ENCODE results near the gene DYSF. TPM values are rescaled to one million over a fixed set of nuclear protein-coding genes. Genes with fewer than 3 reads are reported as not detected.

DYSF gene
- total RNA-seq, 2 donors from 2014 or later: 0.34 to 2.8 TPM

DNA sequence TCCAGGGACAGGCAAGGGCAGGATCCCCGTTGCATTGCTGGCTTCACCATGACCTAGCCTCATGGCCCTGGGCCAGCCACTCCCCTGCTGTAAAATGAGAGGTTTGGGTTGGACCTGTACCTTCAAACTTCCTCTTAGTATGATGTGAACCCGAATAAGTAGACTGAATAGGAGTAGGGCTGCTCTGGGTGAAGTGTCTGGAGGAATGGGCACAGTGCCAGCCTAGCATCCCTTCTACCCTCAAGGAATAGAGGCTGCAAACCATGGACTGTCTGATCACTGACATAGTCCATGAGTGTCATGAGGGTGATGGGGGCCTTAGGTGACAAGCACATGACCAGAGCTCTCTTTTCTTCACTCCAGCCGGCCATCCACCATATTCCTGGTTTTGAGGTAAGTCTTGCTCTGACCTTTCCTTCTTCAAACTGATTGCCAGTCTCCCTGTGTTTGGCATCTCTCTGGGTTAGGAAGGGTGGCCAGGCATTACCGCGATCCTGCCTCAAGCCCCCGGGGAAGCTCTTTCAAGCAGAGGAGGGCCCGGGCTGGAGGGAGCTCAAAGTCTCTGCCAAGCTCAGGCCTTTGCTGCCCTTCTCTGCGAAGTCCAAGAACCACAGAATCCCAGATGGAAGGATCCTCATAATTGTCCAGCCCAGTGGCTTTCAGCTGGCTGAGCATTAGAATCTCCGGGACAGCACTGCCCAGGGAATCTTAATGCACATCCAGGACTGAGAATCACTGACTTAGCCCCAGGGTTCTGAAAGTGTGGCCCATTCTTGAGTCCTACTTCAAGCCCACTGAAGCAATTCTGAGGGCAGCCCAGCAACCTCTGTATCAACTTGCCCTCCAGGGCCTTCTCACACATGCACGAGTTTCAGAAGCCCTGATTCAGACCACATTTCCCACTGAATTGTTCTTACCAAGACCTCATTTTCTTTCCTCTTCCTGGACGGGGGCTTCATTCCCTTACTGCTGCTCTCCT is 148.1 kb downstream of the DYSF start:
- no peak overlapping the region for H3K4me3 Mint-ChIP-seq
- peaks cover 71% of the 10 kb centered on the region for H3K27me3 Mint-ChIP-seq
- peaks cover 14% of the 10 kb centered on the region for H3K4me1 Mint-ChIP-seq
- peaks cover 3% of the 10 kb centered on the region for H3K36me3 Mint-ChIP-seq (ENCODE audit: low read depth)
- ATAC-seq (no peak), DNase-seq (no peak)
- no peaks in the 10 kb centered on the region for H3K9me3 ChIP-seq (ENCODE audit: control insufficient read depth, low read length, poor library complexity, severe bottlenecking)
- H3K27ac Mint-ChIP-seq: no peak overlapping the region

DNA sequence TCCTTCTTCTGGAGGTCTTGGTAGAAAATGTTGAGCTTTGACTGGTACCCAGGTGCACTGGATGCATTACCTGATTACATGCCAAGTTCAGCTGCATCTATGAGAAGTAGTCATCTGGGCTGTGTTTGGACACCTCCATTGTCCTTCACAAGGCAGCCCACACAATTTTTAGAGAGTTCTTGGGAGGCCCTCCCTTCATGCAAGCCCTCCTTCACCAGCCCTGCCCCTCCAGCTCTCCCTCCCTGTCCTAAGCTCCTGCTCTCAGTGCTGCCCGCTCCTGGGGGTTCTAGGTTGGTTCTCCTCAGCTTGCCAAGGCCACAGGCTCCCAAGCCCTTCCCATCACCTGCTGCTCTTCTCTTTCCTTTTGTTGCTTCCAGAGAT is 148.7 kb downstream of the DYSF start:
- H3K27me3 Mint-ChIP-seq: peaks cover 78% of the 10 kb centered on the region
- no peak for ATAC-seq
- H3K36me3 Mint-ChIP-seq (ENCODE audit: low read depth): peaks cover 3% of the 10 kb centered on the region
- H3K4me1 Mint-ChIP-seq: peaks cover 14% of the 10 kb centered on the region
- H3K9me3 ChIP-seq (ENCODE audit: control insufficient read depth, low read length, poor library complexity, severe bottlenecking): no peaks in the 10 kb centered on the region
- H3K27ac Mint-ChIP-seq: no peak overlapping the region
- no peak overlapping the region for H3K4me3 Mint-ChIP-seq
- no peak for DNase-seq

DNA sequence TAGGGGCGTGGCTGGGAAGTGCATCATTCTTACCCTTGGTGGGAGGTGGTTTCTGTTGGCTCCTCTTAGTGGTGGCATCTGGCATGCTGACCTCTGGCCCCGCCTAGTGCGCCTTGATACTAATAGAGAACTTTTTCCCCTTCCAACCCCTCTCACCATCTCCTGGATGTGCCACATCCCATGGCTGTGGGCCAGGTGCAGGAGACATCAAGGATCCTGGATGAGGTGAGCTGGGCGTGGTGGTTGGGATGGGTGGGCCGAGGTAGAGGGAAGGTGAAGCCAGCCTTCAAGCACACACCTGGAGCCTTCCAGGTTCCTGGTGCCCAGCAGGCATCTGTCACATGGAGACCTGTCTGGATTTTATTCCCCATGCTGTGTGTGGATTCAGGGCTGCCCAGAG is 149.2 kb downstream of the DYSF start:
- H3K27ac Mint-ChIP-seq: no peak overlapping the region

DNA sequence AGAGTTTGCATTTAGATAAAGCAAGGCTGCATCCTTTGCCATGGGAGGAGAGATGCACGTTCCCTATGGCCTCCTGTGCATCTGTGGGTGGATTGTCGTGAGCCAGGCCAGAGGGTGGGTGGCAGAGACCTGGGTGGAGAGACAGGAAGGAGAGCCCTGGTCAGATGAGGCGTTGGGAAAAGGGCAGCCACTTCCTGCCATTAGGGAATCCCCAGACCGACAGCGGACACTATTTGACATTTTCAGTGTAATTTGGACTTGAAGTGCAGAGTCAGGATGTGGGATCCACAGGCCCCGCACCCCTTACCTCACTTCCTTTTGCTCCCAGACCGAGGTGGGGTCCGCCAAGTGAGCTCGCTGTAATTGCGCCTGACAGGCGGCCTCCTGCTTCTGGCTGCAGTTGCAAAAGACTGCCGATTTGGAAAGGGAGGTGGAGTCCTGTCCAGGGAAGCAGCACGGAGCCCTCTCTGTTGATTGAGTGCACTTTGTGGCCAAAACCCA is 150.0 kb downstream of the DYSF start:
- Mint-ChIP-seq H3K4me3 (no peak overlapping the region), H3K27ac (no peak overlapping the region), H3K27me3 (peaks cover 82% of the 10 kb centered on the region), H3K4me1 (peaks cover 20% of the 10 kb centered on the region), H3K36me3 (ENCODE audit: low read depth) (peaks cover 3% of the 10 kb centered on the region)
- ATAC-seq (no peak), DNase-seq (peak in 2 of 3 donors; percentile 2)
- no peaks in the 10 kb centered on the region for H3K9me3 ChIP-seq (ENCODE audit: control insufficient read depth, low read length, poor library complexity, severe bottlenecking)

More for the DNA sequence above, 149.2 kb downstream of the DYSF start:
- H3K27me3 Mint-ChIP-seq: peaks cover 83% of the 10 kb centered on the region
- H3K36me3 Mint-ChIP-seq (ENCODE audit: low read depth): peaks cover 3% of the 10 kb centered on the region
- H3K4me1 Mint-ChIP-seq: peaks cover 16% of the 10 kb centered on the region
- ATAC-seq (no peak), DNase-seq (peak in 1 of 3 donors; percentile 3)
- no peak overlapping the region for H3K4me3 Mint-ChIP-seq
- H3K9me3 ChIP-seq (ENCODE audit: control insufficient read depth, low read length, poor library complexity, severe bottlenecking): no peaks in the 10 kb centered on the region

DNA sequence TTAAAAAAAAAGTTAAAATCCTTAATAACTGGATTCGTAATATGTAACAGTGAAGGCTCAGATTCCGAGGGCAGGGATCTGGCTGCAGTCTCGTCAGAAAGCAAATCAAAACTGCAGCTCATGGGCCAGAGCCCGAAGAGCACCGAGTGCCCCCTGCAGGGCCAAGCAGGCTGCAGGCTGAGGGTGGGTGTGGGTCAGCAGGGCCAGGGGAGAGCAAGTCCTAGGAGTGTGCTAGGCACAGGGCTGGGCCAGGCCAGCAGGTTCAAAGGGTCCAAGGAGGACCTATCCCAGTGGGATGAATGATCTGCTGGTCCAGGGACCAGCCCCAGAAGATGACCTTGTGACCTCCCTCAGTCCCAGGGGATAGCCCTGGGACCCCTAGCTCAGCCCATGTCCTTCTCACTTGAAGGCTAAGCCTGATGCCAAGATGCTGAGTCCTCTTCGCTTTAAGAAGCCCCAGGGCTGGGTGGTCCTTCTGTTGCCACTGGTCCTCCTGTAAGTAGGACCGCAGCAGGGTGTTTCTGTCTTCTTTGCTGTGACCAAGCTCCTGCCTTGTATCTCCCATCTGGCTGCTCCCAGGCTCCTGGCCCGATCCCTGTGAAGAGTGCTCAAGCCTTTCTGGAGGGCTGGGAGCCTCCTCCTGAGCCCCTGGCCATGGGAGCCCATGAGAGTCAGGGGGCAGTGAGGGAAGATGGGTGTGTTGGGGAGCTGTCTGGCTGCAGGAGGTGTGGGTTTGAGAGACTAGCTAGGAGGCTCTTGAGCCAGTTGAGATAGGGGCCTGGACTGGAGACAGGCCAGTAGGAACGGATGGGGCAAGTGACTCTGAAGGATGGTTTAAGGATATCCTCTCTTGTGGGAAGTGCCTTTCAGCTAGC is 150.7 kb downstream of the DYSF start:
- no peak for ATAC-seq
- H3K36me3 Mint-ChIP-seq (ENCODE audit: low read depth): peaks cover 3% of the 10 kb centered on the region
- H3K4me3 Mint-ChIP-seq: no peak overlapping the region
- H3K9me3 ChIP-seq (ENCODE audit: control insufficient read depth, low read length, poor library complexity, severe bottlenecking): no peaks in the 10 kb centered on the region
- DNase-seq: peak; percentile 2 to 3 (median 2)
- no peak overlapping the region for H3K27ac Mint-ChIP-seq
- peaks cover 78% of the 10 kb centered on the region for H3K27me3 Mint-ChIP-seq
- peaks cover 20% of the 10 kb centered on the region for H3K4me1 Mint-ChIP-seq

DNA sequence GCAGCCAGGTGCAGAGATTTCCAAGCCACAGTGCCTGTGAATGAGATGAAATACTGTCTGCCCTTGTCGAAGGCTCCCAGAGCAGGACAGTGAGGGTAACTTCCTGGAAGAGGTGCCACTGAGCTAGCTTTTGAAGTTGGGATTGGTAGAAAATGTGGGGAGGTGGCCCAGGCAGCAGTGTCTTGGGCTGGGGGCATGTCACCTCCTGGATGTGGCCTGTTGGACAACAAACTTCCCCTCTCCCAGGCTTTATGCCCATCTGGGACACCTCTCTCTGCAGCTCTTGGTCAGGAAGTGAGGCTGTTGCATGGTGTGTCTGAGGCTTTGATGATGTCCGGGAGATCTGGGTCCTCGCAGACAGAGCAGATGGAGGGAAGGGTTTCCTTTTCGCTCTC is 151.4 kb downstream of the DYSF start:
- no peak overlapping the region for H3K4me3 Mint-ChIP-seq
- peak overlapping the region; percentile 53 for H3K27ac Mint-ChIP-seq
- ATAC-seq (no peak), DNase-seq (peak in 2 of 3 donors; percentile 2 to 6)
- H3K9me3 ChIP-seq (ENCODE audit: control insufficient read depth, low read length, poor library complexity, severe bottlenecking): no peaks in the 10 kb centered on the region
- H3K4me1 Mint-ChIP-seq: peaks cover 20% of the 10 kb centered on the region
- peaks cover 75% of the 10 kb centered on the region for H3K27me3 Mint-ChIP-seq
- peaks cover 3% of the 10 kb centered on the region for H3K36me3 Mint-ChIP-seq (ENCODE audit: low read depth)

DNA sequence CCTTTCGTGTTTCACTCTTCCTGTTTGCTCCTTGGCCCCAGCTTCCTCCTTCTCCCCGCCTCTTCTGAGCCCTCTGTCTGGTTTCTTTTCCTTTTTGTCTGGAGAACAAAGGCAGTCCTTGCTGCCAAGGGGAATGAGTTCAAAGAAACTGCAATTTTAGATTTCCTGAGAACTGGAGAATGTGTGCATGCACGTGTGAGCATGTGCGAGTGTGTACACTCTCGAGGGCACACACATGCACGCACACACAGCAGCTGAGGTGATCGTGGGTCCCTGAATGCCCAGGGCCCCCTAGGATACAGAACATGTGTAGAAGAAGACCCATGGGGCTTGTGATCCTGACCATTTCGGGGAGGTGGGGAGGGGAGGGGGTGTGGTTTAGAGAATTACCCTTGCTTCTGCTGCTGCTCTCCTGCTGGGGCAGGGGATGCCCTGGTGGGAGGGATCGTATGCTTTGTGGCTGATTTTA is 151.8 kb downstream of the DYSF start:
- H3K4me1 Mint-ChIP-seq: peaks cover 20% of the 10 kb centered on the region
- ATAC-seq: no peak
- H3K4me3 Mint-ChIP-seq: peak overlapping the region; percentile 47
- H3K27me3 Mint-ChIP-seq: peaks cover 74% of the 10 kb centered on the region
- peaks cover 3% of the 10 kb centered on the region for H3K36me3 Mint-ChIP-seq (ENCODE audit: low read depth)
- no peaks in the 10 kb centered on the region for H3K9me3 ChIP-seq (ENCODE audit: control insufficient read depth, low read length, poor library complexity, severe bottlenecking)
- peak overlapping the region; percentile 53 for H3K27ac Mint-ChIP-seq
- no peak for DNase-seq

DNA sequence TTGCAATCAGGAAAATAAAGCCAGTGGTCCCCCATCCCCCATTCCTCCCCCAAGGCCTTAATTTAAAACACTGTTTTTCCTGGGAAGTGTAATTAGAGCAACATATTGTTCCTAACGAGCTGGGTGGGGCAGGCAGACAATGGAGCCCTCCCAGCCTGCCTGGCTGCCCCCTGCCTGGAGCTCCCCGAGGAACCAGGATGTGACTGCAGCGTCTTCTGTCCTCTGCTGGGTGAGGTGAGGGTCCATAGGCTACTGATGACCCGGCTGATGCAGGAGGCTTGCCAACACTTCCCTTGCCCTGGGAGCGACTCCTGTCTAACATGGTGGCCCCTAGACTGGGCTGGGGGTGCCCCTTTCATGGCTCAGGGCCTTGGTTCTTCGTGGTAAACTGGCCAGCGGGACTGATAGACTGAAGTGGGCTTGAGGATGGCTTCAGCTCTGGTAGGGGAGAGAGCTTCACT is 152.4 kb downstream of the DYSF start:
- H3K36me3 Mint-ChIP-seq (ENCODE audit: low read depth): peaks cover 3% of the 10 kb centered on the region
- no peaks in the 10 kb centered on the region for H3K9me3 ChIP-seq (ENCODE audit: control insufficient read depth, low read length, poor library complexity, severe bottlenecking)
- ATAC-seq (no peak), DNase-seq (peak in 1 of 3 donors; percentile 5)
- peaks cover 20% of the 10 kb centered on the region for H3K4me1 Mint-ChIP-seq
- no peak overlapping the region for H3K4me3 Mint-ChIP-seq
- peaks cover 69% of the 10 kb centered on the region for H3K27me3 Mint-ChIP-seq
- H3K27ac Mint-ChIP-seq: peak overlapping the region; percentile 53

DNA sequence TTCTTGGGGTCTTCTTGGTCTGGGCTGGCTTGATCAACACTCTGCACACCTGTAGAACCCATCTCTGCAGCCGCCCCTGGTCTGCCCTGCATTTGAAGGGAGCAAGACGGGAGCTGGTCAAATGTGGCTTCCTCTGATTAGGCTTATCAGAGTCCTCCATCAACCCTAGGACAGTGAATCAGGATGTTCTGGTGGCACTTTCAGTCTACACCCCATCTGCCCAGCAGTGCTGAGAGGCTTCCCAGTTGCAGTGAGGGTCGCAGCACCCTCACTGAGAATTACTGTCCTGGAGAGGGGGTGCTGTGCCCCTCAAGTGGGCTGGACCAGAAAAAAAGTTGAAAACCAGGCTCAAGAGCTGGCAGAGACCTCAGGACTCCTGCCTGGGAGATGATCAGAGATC is 152.9 kb downstream of the DYSF start:
- Mint-ChIP-seq H3K4me3 (no peak overlapping the region), H3K4me1 (peaks cover 22% of the 10 kb centered on the region), H3K27ac (no peak overlapping the region), H3K36me3 (ENCODE audit: low read depth) (peaks cover 3% of the 10 kb centered on the region), H3K27me3 (peaks cover 66% of the 10 kb centered on the region)
- no peaks in the 10 kb centered on the region for H3K9me3 ChIP-seq (ENCODE audit: control insufficient read depth, low read length, poor library complexity, severe bottlenecking)
- DNase-seq (no peak), ATAC-seq (no peak)

DNA sequence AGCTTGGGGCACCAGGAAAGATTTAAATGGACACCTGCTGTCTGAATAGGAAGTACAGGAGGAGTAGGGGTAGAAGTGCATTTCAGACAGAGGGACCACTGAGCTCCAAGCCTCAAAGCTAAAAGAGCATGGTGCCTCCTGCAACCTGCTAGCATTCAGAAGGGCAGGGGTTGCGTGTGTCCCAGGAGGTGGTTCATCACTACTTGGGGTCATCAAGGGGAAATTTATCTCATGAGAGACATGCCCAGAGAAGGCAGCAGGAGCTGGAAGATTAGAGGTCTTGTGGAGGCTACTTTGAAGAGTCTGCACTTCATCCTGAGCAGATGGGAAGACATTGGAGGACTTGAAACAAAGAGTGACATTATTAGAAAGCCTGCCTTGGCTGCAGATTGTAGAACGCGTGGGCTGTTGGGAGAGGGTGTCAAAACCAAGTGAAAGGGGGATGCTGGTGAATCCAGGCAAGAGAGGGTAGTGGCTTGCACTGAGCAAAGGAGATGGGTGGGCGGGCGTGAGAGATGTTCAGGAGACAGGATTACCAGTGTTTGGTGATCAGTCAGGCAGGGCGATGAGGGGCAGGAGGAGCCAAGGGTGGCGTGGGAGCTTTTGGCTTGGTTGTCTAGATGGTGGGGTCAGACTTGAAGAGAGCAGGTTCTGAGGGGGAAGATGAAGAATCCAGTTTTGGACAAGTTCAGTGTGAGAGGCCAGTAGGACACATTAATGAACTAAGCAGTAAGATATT is 154.0 kb downstream of the DYSF start:
- DNase-seq (peak in 2 of 3 donors; percentile 2), ATAC-seq (no peak)
- no peak overlapping the region for H3K4me3 Mint-ChIP-seq
- H3K27ac Mint-ChIP-seq: no peak overlapping the region
- H3K36me3 Mint-ChIP-seq (ENCODE audit: low read depth): peaks cover 2% of the 10 kb centered on the region
- no peaks in the 10 kb centered on the region for H3K9me3 ChIP-seq (ENCODE audit: control insufficient read depth, low read length, poor library complexity, severe bottlenecking)
- peaks cover 20% of the 10 kb centered on the region for H3K4me1 Mint-ChIP-seq
- H3K27me3 Mint-ChIP-seq: peaks cover 55% of the 10 kb centered on the region

DNA sequence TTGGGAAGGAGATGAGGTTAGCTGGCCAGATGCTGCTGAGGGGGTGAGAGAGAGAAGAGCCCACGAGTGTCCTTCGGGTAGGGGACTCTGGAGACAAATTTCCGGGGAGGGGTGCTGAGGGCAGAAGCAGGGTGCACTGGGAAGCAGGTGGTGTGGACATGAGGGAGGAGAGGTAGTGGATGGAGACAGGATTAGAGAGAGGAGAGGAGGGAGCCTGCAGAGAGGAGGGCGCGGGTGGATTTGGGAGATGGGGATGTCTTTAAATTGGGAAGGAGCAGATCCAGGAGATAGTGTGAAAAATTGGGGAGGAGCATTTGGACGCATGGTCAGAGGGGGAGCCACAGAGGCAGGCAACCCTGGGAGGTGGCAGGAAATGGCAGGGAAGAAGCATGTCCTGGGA is 154.7 kb downstream of the DYSF start:
- Mint-ChIP-seq H3K4me3 (no peak overlapping the region), H3K4me1 (peaks cover 19% of the 10 kb centered on the region), H3K27me3 (peaks cover 48% of the 10 kb centered on the region), H3K27ac (no peak overlapping the region), H3K36me3 (ENCODE audit: low read depth) (peaks cover 2% of the 10 kb centered on the region)
- ATAC-seq (no peak), DNase-seq (no peak)
- no peaks in the 10 kb centered on the region for H3K9me3 ChIP-seq (ENCODE audit: control insufficient read depth, low read length, poor library complexity, severe bottlenecking)

DNA sequence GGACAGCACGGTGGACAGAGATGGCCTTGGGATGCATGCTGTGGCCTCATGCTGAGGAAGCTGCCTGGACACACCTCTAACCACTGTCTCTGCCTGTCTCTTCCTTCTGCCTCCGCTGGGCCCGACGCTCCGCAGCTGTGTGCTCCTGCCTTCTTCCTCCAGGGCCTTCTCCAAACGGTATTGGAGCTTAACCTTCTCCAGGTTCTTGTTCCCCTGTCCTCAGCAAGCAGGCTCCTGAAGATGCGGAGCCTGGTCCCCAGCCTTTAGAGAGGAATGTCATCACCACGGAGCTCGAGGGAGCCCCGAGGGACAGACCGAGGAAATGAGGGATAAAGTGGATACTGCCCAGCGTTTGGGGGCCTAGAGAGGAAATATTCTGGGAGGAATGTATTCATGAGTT is 155.1 kb downstream of the DYSF start:
- H3K4me1 Mint-ChIP-seq: peaks cover 16% of the 10 kb centered on the region
- no peak overlapping the region for H3K27ac Mint-ChIP-seq
- H3K27me3 Mint-ChIP-seq: peaks cover 44% of the 10 kb centered on the region
- no peaks in the 10 kb centered on the region for H3K36me3 Mint-ChIP-seq (ENCODE audit: low read depth)
- no peak for DNase-seq
- no peak overlapping the region for H3K4me3 Mint-ChIP-seq
- no peaks in the 10 kb centered on the region for H3K9me3 ChIP-seq (ENCODE audit: control insufficient read depth, low read length, poor library complexity, severe bottlenecking)
- no peak for ATAC-seq
